ENCODE data around the gene CST11. TPM values are rescaled to one million over a fixed set of nuclear protein-coding genes. Genes with fewer than 3 reads are reported as not detected.

Gene CST11
- total and polyA plus RNA-seq, 11 donors, result not detected

- Histone ChIP-seq H3K36me3 (no peaks in the 10 kb centered on the region), H3K27ac (peak within 1 kb of the TSS; percentile 70 to 92 (median 90)), H3K4me1 (peaks cover 0 to 44% (median 24%) of the 10 kb centered on the region in 12 donors), H3K9me3 (no peaks in the 10 kb centered on the region), H3K4me3 (peak within 1 kb of the TSS; percentile 73 to 98 (median 88)), H3K27me3 (peaks cover 0 to 2% (median 0%) of the 10 kb centered on the region in 9 donors)
- DNase-seq (peak; percentile 96 to 98 (median 97)), ATAC-seq (peak; percentile 98 to 100 (median 99))
- TF ChIP-seq CTCF (IDR thresholded peaks at IDR 0.05), result peak; percentile 48 to 73 (median 57)
- peak; percentile 62 to 95 for TF ChIP-seq POLR2A (IDR thresholded peaks at IDR 0.05)
- intact Hi-C loops (cut with DNase I), result loop anchor here in 5 of 10 donors (5.0 to 10.0 kb wide), 3 partner anchors 56 to 64 kb away; partner anchors contain the start of gene GZF1 (in 4 of the 5)
- 1% methylated on average over 44 to 64 of the region's 64 CpGs for WGBS, 4 donors
Observed at GRCh38 chr20:23420943-23421931, 31.4 kb downstream of the CST11 start, which contains the start of gene NAPB. TSS of gene NAPB (minus strand) at chr20:23421488. CDS start at chr20:23421402, 86 bp downstream.

GRCh38 chr20:23419995-23420901 is 32.4 kb downstream of the CST11 start:
- DNase-seq, result peak; percentile 33 to 73 (median 45)
- intact Hi-C loops (cut with DNase I), result loop anchor here in 8 of 10 donors (5.0 to 10.0 kb wide), 3 partner anchors 55 to 63 kb away; partner anchors contain the start of gene GZF1 (in 7 of the 8)
- TF ChIP-seq CTCF (IDR thresholded peaks at IDR 0.05) (no peak), POLR2A (IDR thresholded peaks at IDR 0.05) (no peak)
- no peaks in the 10 kb centered on the region for H3K9me3 ChIP-seq
- H3K4me3 ChIP-seq, result peak overlapping the region; percentile 73 to 98 (median 88)
- H3K27me3 ChIP-seq, result peaks cover 0 to 2% (median 0%) of the 10 kb centered on the region in 9 donors
- H3K27ac ChIP-seq, result peak overlapping the region; percentile 70 to 92 (median 90)
- WGBS, 4 donors, result 0% methylated on average over 13 to 58 of the region's 58 CpGs
- peak in 3 of 4 donors; percentile 33 to 50 (median 41) for ATAC-seq
- no peaks in the 10 kb centered on the region for H3K36me3 ChIP-seq
- H3K4me1 ChIP-seq, result peaks cover 0 to 54% (median 26%) of the 10 kb centered on the region in 12 donors

- ATAC-seq (no peak), DNase-seq (no peak)
- H3K4me3 ChIP-seq, result peak overlapping the region; percentile 73 to 98 (median 88)
- H3K4me1 ChIP-seq, result peaks cover 0 to 60% (median 26%) of the 10 kb centered on the region in 12 donors
- no peaks in the 10 kb centered on the region for H3K36me3 ChIP-seq
- 18 to 27% (median 21%) methylated on average over 5 of the region's 5 CpGs for WGBS, 4 donors
- intact Hi-C loops (cut with DNase I), result loop anchor here in 3 of 10 donors (5.0 to 10.0 kb wide), 2 partner anchors 55 to 57 kb away; partner anchors contain the start of gene GZF1 (in 3 of the 3)
- no peaks in the 10 kb centered on the region for H3K27me3 ChIP-seq
- H3K27ac ChIP-seq, result peak overlapping the region; percentile 70 to 92 (median 90)
- H3K9me3 ChIP-seq, result no peaks in the 10 kb centered on the region
- TF ChIP-seq CTCF (IDR thresholded peaks at IDR 0.05) (no peak), POLR2A (IDR thresholded peaks at IDR 0.05) (no peak)
Observed at GRCh38 chr20:23419657-23419994, 33.0 kb downstream of the CST11 start.
